NB4 (cell line): ENCODE measurements around the gene ACAA2.
"Not testable (repeated sequence)": the region's sequence is repeated elsewhere in the genome, so short reads cannot be mapped to it uniquely, and the experiment has no call there.

Source experiments
- DNase-seq: peaks from one replicate; pipeline ENCODE4 v3.0.0; 2010; ENCODE audit warnings: low read depth
- H3K4me3 ChIP-seq: one replicate; pipeline ENCODE4 v1.5.1; 2011; ENCODE audit warnings: mild to moderate bottlenecking, low read depth, low read length, moderate library complexity
- CTCF ChIP-seq: IDR thresholded peaks from one replicate; pipeline ENCODE4 v1.5.1; 2012; ENCODE audit warnings: low read depth, low read length
- MAX ChIP-seq: IDR thresholded peaks from 2 replicates; pipeline ENCODE4 v1.6.1; 2011; ENCODE audit warnings: low read depth, low read length
- MYC ChIP-seq: IDR thresholded peaks from 2 replicates; pipeline ENCODE4 v1.6.1; 2011; ENCODE audit warnings: low read depth, low read length
- POLR2A ChIP-seq: IDR thresholded peaks from 2 replicates; pipeline ENCODE4 v1.6.1; 2011; ENCODE audit warnings: mild to moderate bottlenecking; ENCODE audit not compliant: insufficient read length; ENCODE audit errors: extremely low read depth

Gene ACAA2

GRCh38 chr18:49786019-49786720, 27.2 kb downstream of the ACAA2 start:
- TF ChIP-seq CTCF (no peak), MYC (no peak), MAX (no peak), POLR2A (no peak)

GRCh38 chr18:49784427-49785185, 28.7 kb downstream of the ACAA2 start:
- no peak for DNase-seq
- no peak overlapping the region for H3K4me3 ChIP-seq
- TF ChIP-seq CTCF (no peak), POLR2A (no peak)

More at GRCh38 chr18:49786019-49786720, 27.2 kb downstream of the ACAA2 start:
- H3K4me3 ChIP-seq, result no peak overlapping the region
- no peak for DNase-seq

DNA sequence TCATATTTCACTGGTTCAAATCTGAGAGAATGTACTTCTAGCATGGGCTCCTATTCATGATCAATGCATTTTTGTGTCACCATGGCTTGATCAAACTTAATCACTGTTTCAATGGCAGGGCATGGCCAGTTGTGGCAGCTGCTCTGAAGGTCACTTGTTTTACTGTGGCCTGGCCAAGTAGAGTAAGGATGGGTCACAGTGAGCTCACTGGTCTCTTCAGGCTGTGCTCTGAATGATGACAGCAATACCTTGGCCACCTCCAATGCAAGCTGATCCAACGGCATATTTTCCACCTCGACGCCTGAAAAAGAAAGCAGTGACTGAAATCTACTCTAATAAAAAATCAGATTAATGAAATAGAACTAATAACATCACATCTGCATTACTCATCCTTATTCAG, 29.7 kb downstream of the ACAA2 start:
- DNase-seq, H3K4me3 ChIP-seq: not testable (repeated sequence)

DNA sequence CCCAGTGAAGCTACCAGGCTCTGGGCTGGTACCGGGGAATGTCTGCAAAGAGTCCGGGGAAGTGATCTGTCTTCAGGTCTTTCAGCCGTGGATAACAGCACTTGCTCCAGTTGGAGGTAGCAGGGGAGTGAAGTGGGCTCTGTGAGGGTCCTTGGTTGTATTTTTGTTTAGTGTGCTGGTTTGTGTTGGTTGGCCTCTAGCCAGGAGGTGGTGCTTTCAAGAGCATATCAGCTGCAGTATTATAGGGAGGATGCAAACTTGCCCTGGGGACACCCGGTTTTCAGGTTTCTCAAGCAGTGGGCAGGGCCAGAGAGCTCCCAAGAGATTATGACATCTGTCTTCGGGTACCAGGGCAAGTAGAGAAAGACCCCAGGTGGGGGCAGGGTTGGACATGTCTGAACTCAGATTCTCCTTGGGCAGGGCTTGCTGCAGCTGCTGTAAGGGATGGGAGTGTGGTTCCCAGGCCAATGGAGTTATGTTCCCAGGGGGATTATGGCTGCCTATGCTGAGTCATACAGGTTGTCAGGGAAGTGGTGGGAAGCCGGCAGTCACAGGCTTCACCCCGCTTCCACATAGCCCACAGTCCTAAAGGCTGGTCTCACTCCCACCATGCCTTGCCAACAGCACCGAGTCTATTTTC, 34.4 kb downstream of the ACAA2 start:
- no peak for TF ChIP-seq POLR2A
- no peak for TF ChIP-seq MYC
- TF ChIP-seq MAX, result no peak
- TF ChIP-seq CTCF, result no peak
- no peak overlapping the region for H3K4me3 ChIP-seq
- peak; percentile 56 for DNase-seq

DNA sequence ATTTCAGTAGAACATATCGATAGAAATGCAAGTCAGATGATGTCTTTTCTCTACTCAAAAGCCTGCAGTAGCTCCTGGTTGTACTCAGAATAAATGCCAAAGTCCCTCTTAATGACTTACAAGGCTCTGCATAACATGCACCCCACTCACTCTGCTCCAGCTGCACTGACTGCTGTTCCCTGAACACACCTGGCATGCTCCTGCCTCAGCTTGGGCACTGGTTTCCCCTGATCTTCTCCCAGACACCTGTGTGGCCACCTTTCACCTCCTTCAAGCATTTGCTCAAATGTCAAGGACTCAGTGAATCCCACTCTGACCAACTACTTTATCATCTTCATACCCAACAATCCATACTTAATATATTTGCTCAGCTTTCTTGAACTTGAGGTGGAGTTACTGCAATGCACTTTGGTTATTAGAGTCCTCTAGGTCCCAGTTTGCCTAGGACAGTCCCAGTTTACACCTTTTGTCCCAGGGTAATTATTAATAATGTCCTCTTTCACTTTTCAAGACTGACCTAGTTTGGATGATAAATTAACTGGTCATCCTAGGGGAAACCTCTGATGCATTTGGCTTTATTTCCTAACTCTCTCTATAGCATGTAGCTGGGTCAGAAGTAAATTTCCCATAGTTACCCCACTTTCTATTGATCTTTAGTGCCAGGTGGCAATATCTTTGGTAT, 44.1 kb downstream of the ACAA2 start:
- no peak overlapping the region for H3K4me3 ChIP-seq

More for the DNA sequence above, 44.1 kb downstream of the ACAA2 start:
- DNase-seq, result no peak
- TF ChIP-seq MYC (no peak), POLR2A (no peak), CTCF (no peak), MAX (no peak)
